Left lung (tissue), 10 donors: ENCODE data around the gene ZC3H15. TPM values are rescaled to one million over a fixed set of nuclear protein-coding genes. Genes with fewer than 3 reads are reported as not detected.
A peak's percentile ranks its signal among the peaks of the same experiment; 100 is the strongest.

ENCODE experiments used
- ATAC-seq: fragments of 200-7000 bp; cut with Tn5 transposase; one replicate; pipeline ENCODE4 v1.9.1; 2020; ENCODE audit warnings: moderate library complexity
- DNase-seq, 4 donors: peaks; one replicate each; pipeline ENCODE4 v3.0.0-alpha.2; 2013 to 2020
- H3K27ac ChIP-seq, 2 donors: fragments of 200-600 bp; sonication (generic) in 1 of 2; one replicate each; pipeline versions ENCODE4 v1.5.0 to v1.8.0; 2020 to 2021
- H3K27me3 ChIP-seq, 2 donors: fragments of 200-600 bp; sonication (generic) in 1 of 2; one replicate each; pipeline versions ENCODE4 v1.5.0 to v1.8.0; 2020 to 2021
- H3K36me3 ChIP-seq, 2 donors: fragments of 200-600 bp; sonication (generic) in 1 of 2; one replicate each; pipeline versions ENCODE4 v1.5.0 to v1.8.0; 2020 to 2021
- H3K4me1 ChIP-seq, 2 donors: fragments of 200-600 bp; one replicate each; pipeline ENCODE4 v1.8.0; 2021
- H3K4me3 ChIP-seq, 2 donors: fragments of 200-600 bp; sonication (generic) in 1 of 2; one replicate each; pipeline versions ENCODE4 v1.5.0 to v1.8.0; 2020 to 2021; ENCODE audit warnings: mild to moderate bottlenecking in 1 of 2
- H3K9me3 ChIP-seq, 2 donors: fragments of 200-600 bp; sonication (generic) in 1 of 2; one replicate each; pipeline versions ENCODE4 v1.5.0 to v1.8.0; 2020 to 2021
- intact Hi-C, 2 donors: fragments of 100-400 bp; cut with DNase I; formaldehyde crosslinking; loops; one replicate each; pipeline versions ENCODE4 v1.11.2 to v1.14.2; 2022
- polyA plus RNA-seq, 6 donors: library from polyadenylated mRNA; unstranded; fragments of 120-200 nt; gene quantifications; one replicate each; pipeline ENCODE4 v1.2.1, GENCODE V29; 2013; ENCODE audit not compliant: insufficient read length in 6 of 6
- total RNA-seq, 2 donors: library from RNA; stranded (reverse); fragmentation: NEBNext Ultra II Directional; extraction: Animal tissue kit (Norgen Biotek cat#: 25700); gene quantifications; one replicate each; pipeline ENCODE4 v1.2.1, GENCODE V29; 2021
- TF ChIP-seq, protein P1 (sequence below), 2 donors: fragments of 200-600 bp; sonication (generic) in 1 of 2; IDR thresholded peaks; one replicate each; pipeline versions ENCODE4 v1.5.0 to v1.8.0; 2021; ENCODE audit warnings: antibody characterized with exemption in 2 of 2
- donor health status: DM: no; HTN: yes; CAD: no.
- donor health status: DM: no; HTN: no; CAD: no.

The ZC3H15 gene
- total and polyA plus RNA-seq, 8 donors = 43.4 to 130 (median 97.6) TPM

DNA sequence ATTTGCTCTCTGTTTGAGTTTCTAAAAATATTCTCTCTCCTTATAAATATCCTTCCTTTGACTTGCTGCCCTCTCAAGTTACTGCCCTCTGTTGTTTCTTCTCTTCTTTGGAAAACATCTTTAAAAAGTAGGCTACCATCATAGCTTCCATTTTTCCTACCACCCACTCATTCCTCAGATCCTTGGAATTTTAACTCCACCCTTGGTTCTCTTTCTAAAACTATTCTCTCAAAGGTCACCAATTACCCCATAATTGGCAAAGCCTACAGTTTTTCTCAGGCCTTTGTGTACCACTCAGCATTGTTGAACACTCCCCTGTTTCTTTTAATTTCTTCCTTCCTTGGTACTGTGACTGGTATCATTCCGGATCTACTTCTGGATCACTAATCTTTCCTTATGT is 60.8 kb downstream of the ZC3H15 start:
- no peak overlapping the region for H3K4me3 ChIP-seq
- no peak for DNase-seq
- H3K27ac ChIP-seq = no peak overlapping the region
- peaks cover 21 to 27% of the 10 kb centered on the region in 2 donors for H3K4me1 ChIP-seq
- TF ChIP-seq, protein P1, sequence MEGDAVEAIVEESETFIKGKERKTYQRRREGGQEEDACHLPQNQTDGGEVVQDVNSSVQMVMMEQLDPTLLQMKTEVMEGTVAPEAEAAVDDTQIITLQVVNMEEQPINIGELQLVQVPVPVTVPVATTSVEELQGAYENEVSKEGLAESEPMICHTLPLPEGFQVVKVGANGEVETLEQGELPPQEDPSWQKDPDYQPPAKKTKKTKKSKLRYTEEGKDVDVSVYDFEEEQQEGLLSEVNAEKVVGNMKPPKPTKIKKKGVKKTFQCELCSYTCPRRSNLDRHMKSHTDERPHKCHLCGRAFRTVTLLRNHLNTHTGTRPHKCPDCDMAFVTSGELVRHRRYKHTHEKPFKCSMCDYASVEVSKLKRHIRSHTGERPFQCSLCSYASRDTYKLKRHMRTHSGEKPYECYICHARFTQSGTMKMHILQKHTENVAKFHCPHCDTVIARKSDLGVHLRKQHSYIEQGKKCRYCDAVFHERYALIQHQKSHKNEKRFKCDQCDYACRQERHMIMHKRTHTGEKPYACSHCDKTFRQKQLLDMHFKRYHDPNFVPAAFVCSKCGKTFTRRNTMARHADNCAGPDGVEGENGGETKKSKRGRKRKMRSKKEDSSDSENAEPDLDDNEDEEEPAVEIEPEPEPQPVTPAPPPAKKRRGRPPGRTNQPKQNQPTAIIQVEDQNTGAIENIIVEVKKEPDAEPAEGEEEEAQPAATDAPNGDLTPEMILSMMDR (IDR thresholded peaks at IDR 0.05) = no peak
- no peaks in the 10 kb centered on the region for H3K9me3 ChIP-seq
- no peak for ATAC-seq
- intact Hi-C loops = no loop called here
- no peaks in the 10 kb centered on the region for H3K36me3 ChIP-seq
- H3K27me3 ChIP-seq = no peaks in the 10 kb centered on the region

DNA sequence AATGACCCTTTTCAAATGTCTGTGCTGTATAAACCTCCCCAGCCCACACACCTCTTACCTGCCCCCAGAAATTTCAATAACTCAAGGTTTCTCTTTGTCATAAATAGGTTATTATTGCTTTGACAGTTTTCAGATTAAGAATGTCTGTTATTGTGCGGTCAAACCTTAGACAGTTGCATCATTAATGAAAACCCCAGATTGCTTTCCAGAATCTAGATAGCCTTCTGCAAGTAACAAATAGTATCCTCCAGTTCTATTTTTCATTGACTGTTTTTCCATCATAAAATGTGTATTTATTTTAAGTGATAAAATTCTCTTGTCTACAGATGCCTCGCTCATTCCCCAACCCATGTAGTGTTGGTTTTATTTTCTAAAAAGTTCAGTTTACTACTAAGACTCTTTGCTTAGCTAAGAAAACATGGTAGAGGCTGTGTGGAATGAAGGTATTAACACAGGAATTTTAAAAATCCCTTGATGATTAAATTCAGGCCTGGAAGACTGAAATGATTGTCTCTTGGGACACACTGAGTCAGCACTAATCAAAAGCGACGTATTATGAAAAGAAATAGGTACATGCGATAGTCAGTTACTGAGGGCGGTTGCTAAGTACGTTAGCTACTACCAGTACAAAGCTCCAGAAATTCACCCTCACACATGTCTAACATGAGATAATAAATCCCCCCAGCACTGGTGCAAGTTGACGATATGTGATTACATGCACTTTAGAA is 65.4 kb downstream of the ZC3H15 start:
- Histone ChIP-seq H3K9me3 (no peaks in the 10 kb centered on the region), H3K4me3 (no peak overlapping the region), H3K4me1 (peaks cover 0 to 4% of the 10 kb centered on the region in 2 donors), H3K27me3 (no peaks in the 10 kb centered on the region), H3K27ac (no peak overlapping the region), H3K36me3 (no peaks in the 10 kb centered on the region)
- DNase-seq (no peak), ATAC-seq (no peak)
- TF ChIP-seq, protein P1 (IDR thresholded peaks at IDR 0.05) = no peak
- intact Hi-C loops = no loop called here

DNA sequence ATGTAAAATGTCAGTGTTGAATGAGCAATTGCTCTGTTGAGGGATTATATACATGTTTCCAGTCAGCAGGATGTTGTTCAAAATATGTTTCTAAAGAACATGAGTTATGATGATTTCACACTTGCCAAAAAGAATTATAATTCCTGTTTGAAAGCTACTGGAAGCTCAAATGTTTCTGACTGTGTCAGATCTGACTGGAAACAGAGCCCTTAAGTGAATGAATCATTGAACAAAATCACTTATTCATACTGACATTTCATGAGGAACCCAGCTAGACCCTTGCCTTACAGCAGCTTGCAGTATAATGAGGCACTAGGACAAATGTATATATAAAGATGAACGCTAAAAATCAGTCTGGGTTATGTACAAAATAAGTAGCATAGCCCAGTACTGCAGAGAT is 68.4 kb downstream of the ZC3H15 start:
- ATAC-seq (no peak), DNase-seq (no peak)
- H3K27ac ChIP-seq = no peak overlapping the region
- no peaks in the 10 kb centered on the region for H3K9me3 ChIP-seq
- no peaks in the 10 kb centered on the region for H3K4me1 ChIP-seq
- intact Hi-C loops = no loop called here
- H3K36me3 ChIP-seq = no peaks in the 10 kb centered on the region
- TF ChIP-seq, protein P1 (IDR thresholded peaks at IDR 0.05) = no peak
- no peak overlapping the region for H3K4me3 ChIP-seq
- no peaks in the 10 kb centered on the region for H3K27me3 ChIP-seq

DNA sequence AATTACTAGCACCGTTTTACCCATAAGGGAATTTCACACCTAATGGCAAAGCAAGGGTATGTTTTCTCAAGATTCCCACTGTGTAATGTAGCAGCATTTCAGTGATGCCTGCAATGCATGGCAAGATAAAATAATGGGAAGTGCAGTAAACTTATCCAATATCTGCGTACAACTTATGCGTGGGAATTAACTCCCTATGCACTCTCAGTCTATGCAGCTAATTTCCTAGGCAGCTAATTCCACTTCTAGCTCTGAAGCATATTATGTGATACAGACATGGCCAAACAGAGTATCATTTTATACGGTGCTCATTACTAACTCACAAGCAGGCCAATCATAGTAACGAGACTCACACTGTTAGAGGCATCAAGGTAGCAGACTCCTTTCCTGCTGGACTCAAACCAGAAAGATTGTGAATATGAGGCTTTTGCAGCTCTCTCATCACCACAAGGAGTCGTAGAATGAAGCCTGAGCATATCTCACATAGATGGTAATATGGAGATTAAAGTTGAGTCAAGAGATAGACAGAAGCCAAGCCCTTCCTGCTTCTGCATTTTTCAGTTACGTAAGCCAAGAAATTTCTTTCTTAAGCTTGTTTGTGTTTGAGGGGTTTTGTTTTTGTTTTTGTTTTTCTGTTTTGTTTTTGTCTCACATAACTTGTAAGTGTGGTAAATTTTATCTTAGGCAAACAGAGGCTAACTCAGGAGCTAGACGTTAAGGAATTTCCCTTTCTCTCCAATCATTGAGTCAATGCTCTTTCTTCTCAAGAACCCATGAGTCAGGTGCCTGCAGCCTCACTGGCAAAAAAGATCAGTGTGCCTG is 69.0 kb downstream of the ZC3H15 start:
- ATAC-seq (peak; percentile 54), DNase-seq (no peak)
- Histone ChIP-seq H3K9me3 (no peaks in the 10 kb centered on the region), H3K27me3 (no peaks in the 10 kb centered on the region), H3K36me3 (no peaks in the 10 kb centered on the region), H3K4me3 (no peak overlapping the region), H3K27ac (no peak overlapping the region), H3K4me1 (no peaks in the 10 kb centered on the region)
- intact Hi-C loops = no loop called here
- TF ChIP-seq, protein P1 (IDR thresholded peaks at IDR 0.05) = no peak

DNA sequence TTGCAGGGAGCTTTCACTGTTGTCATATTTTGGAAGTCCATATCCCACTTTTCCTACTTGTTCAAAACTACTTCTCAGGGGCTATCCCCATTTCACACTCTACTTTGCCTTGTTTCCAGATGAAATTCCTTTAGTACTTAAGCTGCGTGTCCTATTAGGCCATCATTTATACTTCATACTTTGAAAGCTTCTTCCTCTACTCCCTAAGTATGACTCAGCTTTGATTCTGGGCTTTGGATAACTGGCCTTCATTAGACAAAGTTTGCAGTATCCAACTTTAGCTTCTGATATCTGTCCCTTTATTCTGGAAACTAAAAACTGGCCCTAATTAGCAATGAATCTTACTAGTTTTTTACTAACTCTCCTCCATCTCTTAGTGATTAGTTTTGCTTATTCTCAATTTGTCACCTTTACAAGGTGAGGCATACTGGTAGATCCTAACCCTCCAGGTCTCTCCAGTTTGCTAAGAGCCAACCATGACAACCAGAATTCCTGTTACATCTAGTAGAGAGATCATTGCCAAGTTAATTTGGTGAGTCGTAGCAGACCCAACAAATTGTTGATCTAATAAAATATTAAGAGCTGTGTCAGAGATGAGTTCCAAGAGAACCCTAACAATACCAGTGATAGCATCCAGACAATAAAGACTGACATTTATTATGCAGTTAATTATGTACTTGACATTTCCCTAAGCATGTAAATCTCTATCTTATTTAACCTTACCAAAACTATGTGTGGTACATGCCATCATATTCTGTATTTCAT is 72.6 kb downstream of the ZC3H15 start:
- H3K4me3 ChIP-seq = no peak overlapping the region
- H3K27me3 ChIP-seq = no peaks in the 10 kb centered on the region
- TF ChIP-seq, protein P1 (IDR thresholded peaks at IDR 0.05) = no peak
- no peaks in the 10 kb centered on the region for H3K36me3 ChIP-seq
- H3K27ac ChIP-seq = no peak overlapping the region
- DNase-seq = no peak
- no peaks in the 10 kb centered on the region for H3K9me3 ChIP-seq
- no peaks in the 10 kb centered on the region for H3K4me1 ChIP-seq
- intact Hi-C loops = no loop called here
- ATAC-seq = no peak
